Neural progenitor cell (in vitro differentiated cells): ENCODE data around the gene SRSF8.

Source experiments
- EZH2 ChIP-seq: fragments of 200-600 bp; sonication (generic); IDR thresholded peaks from 2 replicates; pipeline ENCODE4 v1.6.1; 2017; ENCODE audit warnings: antibody characterized with exemption, mild to moderate bottlenecking, moderate library complexity
- EZH2phosphoT487 ChIP-seq: fragments of 200-600 bp; sonication (generic); IDR thresholded peaks from 2 replicates; pipeline ENCODE4 v1.6.1; 2017; ENCODE audit warnings: antibody characterized with exemption
- TF ChIP-seq, protein P1 (sequence below): fragments of 200-600 bp; sonication (generic); IDR thresholded peaks from 2 replicates; pipeline ENCODE4 v1.5.1; 2017; ENCODE audit warnings: antibody characterized with exemption, mild to moderate bottlenecking

DNA sequence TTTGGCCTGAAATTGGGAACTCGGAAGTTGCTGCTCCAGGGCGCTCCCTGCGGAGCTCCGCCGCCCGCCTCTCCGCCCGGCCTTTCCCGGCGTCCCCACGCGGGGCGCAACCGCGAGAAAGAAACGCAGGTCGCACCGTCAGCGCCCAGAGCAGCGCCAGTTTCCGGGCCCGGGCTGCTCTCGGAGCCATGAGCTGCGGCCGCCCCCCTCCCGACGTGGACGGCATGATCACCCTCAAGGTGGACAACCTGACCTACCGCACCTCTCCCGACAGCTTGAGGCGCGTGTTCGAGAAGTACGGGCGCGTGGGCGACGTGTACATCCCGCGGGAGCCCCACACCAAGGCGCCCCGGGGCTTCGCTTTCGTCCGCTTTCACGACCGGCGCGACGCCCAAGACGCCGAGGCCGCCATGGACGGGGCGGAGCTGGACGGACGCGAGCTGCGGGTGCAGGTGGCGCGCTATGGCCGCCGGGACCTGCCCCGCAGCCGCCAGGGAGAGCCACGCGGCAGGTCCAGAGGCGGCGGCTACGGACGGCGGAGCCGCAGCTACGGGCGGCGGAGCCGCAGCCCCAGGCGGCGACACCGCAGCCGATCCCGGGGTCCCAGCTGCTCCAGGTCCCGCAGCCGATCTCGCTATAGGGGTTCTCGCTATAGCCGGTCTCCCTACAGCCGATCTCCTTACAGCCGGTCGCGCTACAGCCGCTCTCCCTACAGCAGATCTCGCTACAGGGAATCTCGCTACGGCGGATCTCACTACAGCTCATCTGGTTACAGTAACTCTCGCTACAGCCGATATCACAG is 521 bp downstream of the SRSF8 start:
- TF ChIP-seq EZH2 (peak; percentile 18), EZH2phosphoT487 (peak; percentile 17)
- TF ChIP-seq, protein P1, sequence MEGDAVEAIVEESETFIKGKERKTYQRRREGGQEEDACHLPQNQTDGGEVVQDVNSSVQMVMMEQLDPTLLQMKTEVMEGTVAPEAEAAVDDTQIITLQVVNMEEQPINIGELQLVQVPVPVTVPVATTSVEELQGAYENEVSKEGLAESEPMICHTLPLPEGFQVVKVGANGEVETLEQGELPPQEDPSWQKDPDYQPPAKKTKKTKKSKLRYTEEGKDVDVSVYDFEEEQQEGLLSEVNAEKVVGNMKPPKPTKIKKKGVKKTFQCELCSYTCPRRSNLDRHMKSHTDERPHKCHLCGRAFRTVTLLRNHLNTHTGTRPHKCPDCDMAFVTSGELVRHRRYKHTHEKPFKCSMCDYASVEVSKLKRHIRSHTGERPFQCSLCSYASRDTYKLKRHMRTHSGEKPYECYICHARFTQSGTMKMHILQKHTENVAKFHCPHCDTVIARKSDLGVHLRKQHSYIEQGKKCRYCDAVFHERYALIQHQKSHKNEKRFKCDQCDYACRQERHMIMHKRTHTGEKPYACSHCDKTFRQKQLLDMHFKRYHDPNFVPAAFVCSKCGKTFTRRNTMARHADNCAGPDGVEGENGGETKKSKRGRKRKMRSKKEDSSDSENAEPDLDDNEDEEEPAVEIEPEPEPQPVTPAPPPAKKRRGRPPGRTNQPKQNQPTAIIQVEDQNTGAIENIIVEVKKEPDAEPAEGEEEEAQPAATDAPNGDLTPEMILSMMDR, result peak; percentile 52
